ACC112 (cell line): ENCODE data around the gene GRID1.

Source experiments
- H2AFZ ChIP-seq: fragments of 200-600 bp; sonication (generic); one replicate; pipeline ENCODE4 v1.6.0; 2017; ENCODE audit warnings: antibody characterized with exemption, low read length; ENCODE audit not compliant: unreplicated experiment
- H3K27ac ChIP-seq: fragments of 200-600 bp; sonication (generic); 2 replicates; pipeline ENCODE4 v1.5.1; 2014; ENCODE audit warnings: low read depth, mild to moderate bottlenecking, antibody characterized with exemption, low read length, moderate library complexity
- H3K27me3 ChIP-seq: fragments of 200-600 bp; sonication (generic); 2 replicates; pipeline ENCODE4 v1.6.1; 2014; ENCODE audit warnings: mild to moderate bottlenecking, antibody characterized with exemption, low read length, moderate library complexity, mixed read lengths; ENCODE audit not compliant: insufficient read depth
- H3K36me3 ChIP-seq: fragments of 200-600 bp; sonication (generic); 2 replicates; pipeline ENCODE4 v1.6.1; 2016; ENCODE audit warnings: mild to moderate bottlenecking, antibody characterized with exemption, low read length, moderate library complexity, mixed read lengths; ENCODE audit not compliant: insufficient read depth
- H3K4me1 ChIP-seq: fragments of 200-600 bp; sonication (generic); one replicate; pipeline ENCODE4 v1.6.1; 2016; ENCODE audit warnings: low read length, mixed read lengths; ENCODE audit not compliant: insufficient read depth, unreplicated experiment, control insufficient read depth
- H3K4me3 ChIP-seq: fragments of 200-600 bp; sonication (generic); 2 replicates; pipeline ENCODE4 v1.5.1; 2014; ENCODE audit warnings: mild to moderate bottlenecking, low read depth, low read length
- H3K79me2 ChIP-seq: fragments of 200-600 bp; sonication (generic); one replicate; pipeline ENCODE4 v1.6.0; 2016; ENCODE audit warnings: low read length; ENCODE audit not compliant: control insufficient read depth, unreplicated experiment, insufficient read depth

The GRID1 gene

DNA sequence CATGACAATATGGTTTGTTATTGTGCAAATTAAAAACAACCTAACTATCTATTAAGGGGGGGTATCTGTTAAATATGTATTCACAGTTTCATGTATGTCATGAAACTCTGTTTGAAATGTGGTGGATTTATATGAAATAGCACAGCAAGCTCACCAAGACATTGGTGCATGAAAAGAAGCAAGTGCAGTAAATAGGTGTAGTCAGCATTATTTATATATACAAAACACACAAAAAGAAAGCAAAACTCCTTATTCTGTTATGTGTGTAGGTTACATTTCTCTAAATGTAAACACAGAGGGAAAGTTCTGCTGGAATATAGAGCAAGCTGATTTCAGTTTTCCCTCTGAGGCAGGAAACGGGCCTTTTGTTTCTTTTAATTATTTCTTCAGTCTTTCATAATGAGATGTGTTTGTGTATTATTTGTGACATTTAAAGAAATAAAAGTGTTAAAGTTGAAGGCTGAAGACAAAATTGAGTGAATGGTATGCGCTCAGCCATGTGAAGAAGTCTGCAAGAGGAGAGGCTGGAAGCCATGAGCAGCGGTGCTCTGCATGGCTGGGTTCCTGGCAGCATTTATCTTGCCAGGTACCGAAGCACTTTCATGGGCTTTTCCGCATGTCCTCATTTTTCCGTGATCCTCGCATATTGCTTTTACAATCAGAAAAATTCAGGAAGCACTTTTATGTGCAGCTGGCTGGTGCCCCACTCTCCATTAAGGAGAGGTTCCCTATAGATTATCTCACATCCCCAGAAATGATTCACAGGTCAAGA lies 38.5 kb downstream of the GRID1 start:
- no peaks in the 10 kb centered on the region for H3K4me1 ChIP-seq
- H3K27me3 ChIP-seq, result peaks cover 6% of the 10 kb centered on the region; the same call in 1 of the 2 replicates
- no peak overlapping the region for H3K4me3 ChIP-seq
- H3K79me2 ChIP-seq, result no peaks in the 10 kb centered on the region
- H3K27ac ChIP-seq, result no peak overlapping the region
- no peak overlapping the region for H2AFZ ChIP-seq
- H3K36me3 ChIP-seq, result no peaks in the 10 kb centered on the region

DNA sequence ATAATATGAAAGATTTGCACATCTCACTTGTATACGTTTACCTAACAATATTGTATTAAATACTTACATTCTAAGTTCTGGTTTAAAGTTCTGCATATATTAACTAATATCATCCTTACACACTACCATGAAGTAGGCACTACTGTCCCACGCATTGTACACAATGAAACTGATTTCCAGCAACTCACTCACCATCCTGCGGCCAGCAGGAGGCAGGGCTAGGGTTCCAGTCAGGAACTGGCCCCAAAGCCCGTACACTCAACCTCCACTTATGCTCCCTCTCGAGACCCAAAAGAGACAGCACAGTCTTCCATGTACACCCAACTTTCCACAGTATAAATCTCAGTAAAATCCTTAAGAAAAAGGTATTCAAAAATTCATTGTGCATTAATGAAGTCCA lies 41.4 kb downstream of the GRID1 start:
- H3K27ac ChIP-seq, result no peak overlapping the region
- H3K4me1 ChIP-seq, result no peaks in the 10 kb centered on the region
- no peaks in the 10 kb centered on the region for H3K36me3 ChIP-seq
- no peak overlapping the region for H2AFZ ChIP-seq
- peaks cover 10% of the 10 kb centered on the region; the same call in 1 of the 2 replicates for H3K27me3 ChIP-seq
- no peaks in the 10 kb centered on the region for H3K79me2 ChIP-seq
- H3K4me3 ChIP-seq, result no peak overlapping the region

DNA sequence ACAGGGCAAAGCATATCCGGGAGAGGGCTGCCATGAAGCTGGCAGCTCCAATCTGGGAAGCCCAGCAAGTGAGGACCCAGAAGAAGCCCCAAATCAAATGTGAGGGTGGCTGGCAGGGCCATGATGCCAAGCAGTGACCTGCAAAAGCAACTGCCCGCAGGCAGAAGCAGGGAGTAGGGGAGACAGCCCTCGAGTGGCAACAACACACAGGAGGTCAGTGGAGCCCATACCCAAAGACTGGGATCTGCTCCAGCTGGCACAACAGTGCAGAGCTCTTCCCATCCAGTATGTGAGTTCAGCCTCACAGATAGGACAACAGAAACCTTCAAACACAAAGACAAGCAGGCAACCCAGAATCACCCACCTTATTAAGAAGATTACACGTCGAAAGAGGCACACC lies 45.0 kb downstream of the GRID1 start:
- H3K36me3 ChIP-seq, result no peaks in the 10 kb centered on the region
- no peaks in the 10 kb centered on the region for H3K79me2 ChIP-seq
- H3K27ac ChIP-seq, result no peak overlapping the region
- H3K4me1 ChIP-seq, result no peaks in the 10 kb centered on the region
- no peak overlapping the region for H3K4me3 ChIP-seq
- peaks cover 10% of the 10 kb centered on the region; the same call in 1 of the 2 replicates for H3K27me3 ChIP-seq
- H2AFZ ChIP-seq, result no peak overlapping the region

DNA sequence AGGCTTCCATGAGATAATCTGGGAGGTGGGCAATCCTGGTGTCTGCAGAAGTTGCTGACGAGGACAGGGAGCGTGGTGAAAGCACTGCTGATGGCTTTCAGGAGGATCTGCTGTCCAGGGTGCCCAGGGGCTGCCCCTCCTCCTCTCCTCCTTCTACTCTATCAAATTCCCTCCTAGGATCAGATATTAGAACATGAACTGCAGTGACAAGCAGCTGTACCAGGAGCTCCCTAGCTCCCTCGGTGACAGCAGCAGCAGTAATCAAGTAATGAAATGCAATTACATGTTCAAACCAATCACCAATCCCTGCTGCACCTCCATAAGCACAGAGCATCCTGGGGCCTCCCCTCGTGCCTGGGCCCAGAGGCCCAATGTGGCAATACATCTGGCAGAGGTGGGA lies 46.9 kb downstream of the GRID1 start:
- H3K27ac ChIP-seq, result no peak overlapping the region
- H3K36me3 ChIP-seq, result no peaks in the 10 kb centered on the region
- no peaks in the 10 kb centered on the region for H3K79me2 ChIP-seq
- H3K4me1 ChIP-seq, result no peaks in the 10 kb centered on the region
- H3K4me3 ChIP-seq, result no peak overlapping the region
- peaks cover 3% of the 10 kb centered on the region; the same call in 1 of the 2 replicates for H3K27me3 ChIP-seq
- H2AFZ ChIP-seq, result no peak overlapping the region

DNA sequence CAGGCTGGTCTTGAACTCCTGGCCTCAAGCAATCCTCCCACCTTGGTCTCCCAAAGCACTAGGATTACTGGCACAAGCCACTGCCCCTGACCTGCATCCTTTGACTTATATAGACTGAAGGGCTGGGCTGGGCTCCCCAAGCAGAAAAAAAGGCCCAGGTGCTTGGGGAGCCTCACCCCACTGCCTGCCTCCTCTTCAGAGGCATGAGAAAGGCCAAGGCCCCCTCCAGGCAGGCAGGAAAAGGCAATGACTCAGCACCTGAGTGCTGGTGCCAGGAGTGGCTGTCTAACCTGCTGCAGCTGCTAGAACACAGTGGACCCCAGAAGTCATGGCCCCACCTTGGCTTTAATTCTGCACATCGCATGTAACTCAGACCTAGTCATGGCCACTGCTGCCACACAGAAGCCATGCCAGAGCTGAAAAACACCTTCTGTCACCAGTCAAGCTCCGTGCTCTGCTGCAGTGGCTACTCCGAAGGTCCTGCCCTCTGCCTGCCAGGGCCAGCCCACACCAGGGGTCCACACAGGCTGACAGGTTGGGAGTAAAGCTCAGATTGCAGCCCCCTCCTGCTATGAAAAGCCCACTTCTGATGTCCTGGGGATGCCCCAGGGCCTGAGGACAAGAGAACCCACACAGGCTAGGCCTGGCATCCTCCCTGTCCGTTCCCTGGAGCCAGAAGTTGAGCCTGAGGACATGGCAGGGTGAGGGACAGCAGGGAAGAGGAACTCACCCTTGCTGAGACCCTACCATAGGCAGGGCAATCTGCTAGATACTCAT lies 48.5 kb downstream of the GRID1 start:
- no peaks in the 10 kb centered on the region for H3K79me2 ChIP-seq
- no peaks in the 10 kb centered on the region for H3K4me1 ChIP-seq
- H3K27me3 ChIP-seq, result peaks cover 3% of the 10 kb centered on the region; the same call in 1 of the 2 replicates
- H3K27ac ChIP-seq, result no peak overlapping the region
- no peak overlapping the region for H2AFZ ChIP-seq
- no peaks in the 10 kb centered on the region for H3K36me3 ChIP-seq
- no peak overlapping the region for H3K4me3 ChIP-seq

DNA sequence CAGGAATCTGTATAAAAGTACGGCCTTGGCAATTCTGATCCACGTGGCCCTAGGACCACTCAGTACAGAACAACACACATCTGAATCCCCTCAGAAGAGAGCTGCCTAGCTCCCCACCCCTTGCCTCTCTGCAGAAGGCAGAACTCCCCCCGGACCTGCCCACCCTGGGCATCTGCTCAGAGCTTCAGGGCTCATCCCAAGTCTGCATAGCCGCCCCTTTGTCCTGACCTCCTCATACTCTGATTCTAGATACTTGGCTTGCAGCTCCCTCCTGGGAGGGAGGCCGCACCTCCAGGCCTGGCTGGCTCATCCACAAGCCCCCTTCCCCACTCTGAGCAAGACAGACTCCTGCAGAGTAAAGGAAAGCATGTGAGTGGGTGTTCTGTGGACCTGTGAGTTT lies 49.6 kb downstream of the GRID1 start:
- H3K27ac ChIP-seq, result no peak overlapping the region
- H3K4me1 ChIP-seq, result no peaks in the 10 kb centered on the region
- no peak overlapping the region for H3K4me3 ChIP-seq
- H3K79me2 ChIP-seq, result no peaks in the 10 kb centered on the region
- H3K36me3 ChIP-seq, result no peaks in the 10 kb centered on the region
- peaks cover 3% of the 10 kb centered on the region; the same call in 1 of the 2 replicates for H3K27me3 ChIP-seq
- no peak overlapping the region for H2AFZ ChIP-seq

DNA sequence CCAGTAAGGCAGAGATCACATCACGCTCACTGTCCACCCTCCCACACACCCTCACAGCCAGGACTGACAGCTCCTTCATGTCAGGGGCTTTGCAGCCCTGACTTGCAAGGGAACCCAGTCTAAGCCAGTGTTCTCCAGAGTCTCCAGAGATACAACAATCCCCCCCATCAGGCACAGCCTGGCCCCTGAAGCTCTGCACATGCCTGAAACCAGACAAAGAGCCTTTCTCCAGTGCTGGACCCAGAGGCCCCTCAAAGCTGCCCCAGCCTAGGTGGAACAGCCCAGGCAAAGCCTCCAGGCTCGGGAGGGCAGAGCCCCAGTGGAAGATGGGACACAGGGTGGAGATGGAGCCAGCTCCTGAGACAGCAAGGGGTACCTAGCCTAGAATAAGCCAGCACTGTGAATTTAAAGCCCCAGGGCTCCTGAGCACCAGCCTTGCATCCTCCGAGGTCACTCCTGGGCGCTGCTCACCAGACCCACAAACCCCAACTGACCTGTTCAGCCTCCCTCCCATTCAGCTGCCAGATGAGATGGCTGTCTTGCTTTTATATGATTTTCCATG lies 50.2 kb downstream of the GRID1 start:
- Histone ChIP-seq H2AFZ (no peak overlapping the region), H3K36me3 (no peaks in the 10 kb centered on the region), H3K27me3 (no peaks in the 10 kb centered on the region), H3K27ac (no peak overlapping the region), H3K79me2 (no peaks in the 10 kb centered on the region), H3K4me1 (no peaks in the 10 kb centered on the region), H3K4me3 (no peak overlapping the region)

DNA sequence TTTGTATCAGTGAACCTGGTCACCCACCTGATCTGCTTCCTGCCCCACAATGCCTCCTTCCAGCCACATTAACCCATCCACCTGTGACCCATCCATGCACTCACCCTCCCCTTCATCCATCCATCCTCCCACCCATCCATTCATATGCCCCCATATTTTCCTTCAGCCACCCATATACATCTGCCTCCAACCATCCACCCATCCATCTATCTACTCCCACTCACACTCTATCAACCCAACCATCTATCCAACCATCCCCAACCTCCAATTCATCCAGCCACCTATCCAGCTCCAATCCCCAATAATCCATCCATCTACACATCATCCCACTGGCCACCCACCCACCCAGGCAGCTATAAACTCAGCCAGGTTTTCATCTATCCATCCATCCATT lies 51.0 kb downstream of the GRID1 start:
- H3K27me3 ChIP-seq, result no peaks in the 10 kb centered on the region
- H2AFZ ChIP-seq, result no peak overlapping the region
- H3K4me3 ChIP-seq, result no peak overlapping the region
- no peaks in the 10 kb centered on the region for H3K79me2 ChIP-seq
- no peaks in the 10 kb centered on the region for H3K36me3 ChIP-seq
- no peak overlapping the region for H3K27ac ChIP-seq
- H3K4me1 ChIP-seq, result no peaks in the 10 kb centered on the region

DNA sequence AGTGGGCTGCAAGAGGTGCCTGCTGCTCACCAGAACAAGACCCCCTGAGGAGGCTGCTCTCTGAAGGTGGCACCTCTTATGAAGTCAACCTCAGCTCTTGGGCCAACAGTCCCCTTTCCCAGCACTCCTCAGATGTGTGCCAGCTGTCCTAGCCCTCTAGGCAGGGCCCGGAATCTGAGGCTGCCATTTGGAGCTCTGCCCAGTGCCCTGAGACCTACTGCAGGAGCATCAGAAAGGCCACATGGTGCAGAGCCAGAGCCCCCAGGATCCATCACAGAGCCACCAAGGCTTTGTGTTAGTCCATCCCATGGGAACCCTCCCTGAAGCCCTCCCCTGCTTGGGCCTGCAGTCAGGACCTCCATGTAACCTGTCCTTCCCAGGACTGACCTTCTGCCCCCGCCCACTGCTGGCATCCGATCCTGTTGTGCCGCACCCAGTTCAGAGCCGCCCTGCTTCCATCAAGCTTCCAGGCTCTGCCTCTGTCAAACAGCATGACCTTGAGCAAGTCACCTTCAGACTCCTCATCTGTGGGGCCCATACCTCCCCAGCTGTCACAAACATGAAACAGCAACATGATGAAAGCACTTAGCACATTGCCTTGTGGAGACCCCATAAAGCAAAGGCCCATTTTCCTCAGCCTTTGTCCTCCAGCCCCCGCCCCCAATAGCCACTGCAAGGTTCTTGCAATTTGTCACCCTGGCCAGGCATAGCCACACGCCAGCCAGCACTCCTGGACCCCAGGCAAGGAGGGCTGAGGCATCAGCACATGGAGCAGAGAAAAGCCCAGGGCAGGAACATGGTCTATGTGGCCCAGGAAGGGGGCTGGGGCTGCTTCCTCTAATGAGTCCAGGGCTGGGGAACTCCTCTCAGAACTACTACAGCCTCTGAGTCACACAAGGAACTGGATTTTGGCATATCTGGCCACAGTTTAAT lies 51.7 kb downstream of the GRID1 start:
- no peaks in the 10 kb centered on the region for H3K27me3 ChIP-seq
- no peak overlapping the region for H3K4me3 ChIP-seq
- no peaks in the 10 kb centered on the region for H3K36me3 ChIP-seq
- no peak overlapping the region for H3K27ac ChIP-seq
- no peaks in the 10 kb centered on the region for H3K4me1 ChIP-seq
- no peaks in the 10 kb centered on the region for H3K79me2 ChIP-seq
- no peak overlapping the region for H2AFZ ChIP-seq

DNA sequence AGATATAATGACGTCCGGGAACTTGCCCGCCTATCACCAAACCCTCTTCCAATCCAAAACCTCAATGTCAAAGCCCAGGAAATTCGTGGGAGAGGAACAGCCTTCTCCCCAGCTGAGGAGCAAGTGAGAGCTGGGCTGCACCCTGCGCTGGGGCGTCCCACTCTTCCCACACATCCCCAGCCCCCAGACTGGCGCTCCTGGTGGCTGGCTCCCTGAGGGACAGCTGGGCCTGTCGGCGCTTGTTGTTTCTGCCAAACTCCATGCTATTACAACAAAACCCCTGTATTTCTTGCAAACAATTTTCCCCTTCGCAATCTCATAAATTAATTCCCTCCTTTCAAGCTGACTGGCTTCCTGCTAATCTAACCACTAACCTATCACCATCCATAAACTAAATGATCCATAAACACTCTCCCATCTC lies 53.0 kb downstream of the GRID1 start:
- Histone ChIP-seq H3K4me3 (no peak overlapping the region), H3K36me3 (no peaks in the 10 kb centered on the region), H2AFZ (no peak overlapping the region), H3K27ac (no peak overlapping the region), H3K4me1 (no peaks in the 10 kb centered on the region), H3K27me3 (no peaks in the 10 kb centered on the region), H3K79me2 (no peaks in the 10 kb centered on the region)
